K562 (cell line): ENCODE data around the gene LSM12. TPM values are rescaled to one million over a fixed set of nuclear protein-coding genes. Genes with fewer than 3 reads are reported as not detected.
A peak's percentile ranks its signal among the peaks of the same experiment; 100 is the strongest.

Experiments used
- AFF4 ChIP-seq: sonication (generic); formaldehyde crosslinking; IDR thresholded peaks from 2 replicates; pipeline ENCODE4 v1.8.0; 2023; ENCODE audit warnings: mild to moderate bottlenecking, missing genetic modification reagents
- E2F8 ChIP-seq: fragments of 450-650 bp; IDR thresholded peaks from 2 replicates; pipeline ENCODE4 v1.7.1; 2018; ENCODE audit warnings: mild to moderate bottlenecking, low read depth; ENCODE audit not compliant: partially characterized antibody
- EWSR1 ChIP-seq: fragments of 450-650 bp; IDR thresholded peaks from 2 replicates; pipeline ENCODE4 v1.6.1; 2018; ENCODE audit warnings: borderline replicate concordance, mild to moderate bottlenecking, low read depth, moderate library complexity; ENCODE audit not compliant: partially characterized antibody
- FOXP1 ChIP-seq: sonication (generic); formaldehyde crosslinking; IDR thresholded peaks from 2 replicates; pipeline ENCODE4 v1.8.0; 2022; ENCODE audit warnings: mild to moderate bottlenecking, missing genetic modification reagents
- HMG20B ChIP-seq: fragments of 250-450 bp; sonication (Bioruptor Pico); IDR thresholded peaks from 2 replicates; pipeline ENCODE4 v1.5.0; 2021; ENCODE audit warnings: mild to moderate bottlenecking
- MAZ ChIP-seq, 2 experiments: fragments of 450-650 bp in 1 of 2; sonication (generic) in 1 of 2; formaldehyde crosslinking; IDR thresholded peaks in 1 of 2; conservative IDR thresholded peaks in 1 of 2; 2 replicates each; pipeline versions ENCODE4 v1.4.0 to v1.5.0; 2020; ENCODE audit warnings: mild to moderate bottlenecking in 1 of 2, missing genetic modification reagents in 1 of 2
- MBD2 ChIP-seq: sonication (generic); IDR thresholded peaks from 2 replicates; pipeline ENCODE4 v1.6.1; 2016; ENCODE audit warnings: low read depth, borderline replicate concordance
- MXI1 ChIP-seq: IDR thresholded peaks from 2 replicates; pipeline ENCODE4 v1.6.1; 2011; ENCODE audit warnings: low read depth, mild to moderate bottlenecking, improper control_type of control experiment, low read length
- NEUROD1 ChIP-seq: fragments of 150-350 bp; IDR thresholded peaks from 2 replicates; pipeline ENCODE4 v1.6.1; 2014; ENCODE audit warnings: borderline replicate concordance, low read length, low read depth; ENCODE audit not compliant: partially characterized antibody
- POLR2H ChIP-seq: IDR thresholded peaks from 2 replicates; pipeline ENCODE4 v1.6.1; 2016; ENCODE audit warnings: missing genetic modification characterization, low read depth, mild to moderate bottlenecking, control low read depth, missing compliant biosample characterization, moderate library complexity
- POLR3A ChIP-seq: IDR thresholded peaks from 2 replicates; pipeline ENCODE4 v1.6.1; 2011; ENCODE audit warnings: borderline replicate concordance, mild to moderate bottlenecking, moderate library complexity; ENCODE audit not compliant: insufficient read length, insufficient read depth; ENCODE audit errors: extremely low read depth
- SIN3A ChIP-seq, 2 experiments: fragments of 150-350 bp in 1 of 2; IDR thresholded peaks; 2 replicates each; pipeline ENCODE4 v1.6.1; 2011 to 2016; ENCODE audit warnings: borderline replicate concordance in 2 of 2, low read depth in 2 of 2, low read length in 2 of 2, mild to moderate bottlenecking in 2 of 2, moderate library complexity in 2 of 2; ENCODE audit not compliant: control insufficient read depth in 1 of 2
- SRSF9 ChIP-seq: fragments of 200-400 bp; formaldehyde crosslinking; IDR thresholded peaks from 2 replicates; pipeline ENCODE4 v1.6.1; 2017; ENCODE audit warnings: low read depth, low read length, borderline replicate concordance
- YBX1 ChIP-seq: fragments of 450-650 bp; IDR thresholded peaks from 2 replicates; pipeline ENCODE4 v1.7.1; 2016; ENCODE audit warnings: mild to moderate bottlenecking
- ZNF143 ChIP-seq: sonication (generic); formaldehyde crosslinking; IDR thresholded peaks from 2 replicates; pipeline ENCODE4 v1.9.0; 2022; ENCODE audit warnings: mild to moderate bottlenecking, missing genetic modification reagents
- polyA plus RNA-seq, 8 experiments: library from polyadenylated mRNA; depleted of rRNA in 4 of 8; stranded (reverse) in 5 of 8; unstranded in 3 of 8; fragments of >200 nt; fragmentation: Nextera tagmentation in 2 of 8; fragmentation: Illumina TruSeq in 1 of 8; extraction: Ambion mirVana in 2 of 8; extraction: Trizol in 1 of 8; gene quantifications; 2 replicates each; pipeline versions ENCODE4 v1.2.1 to v1.2.3, GENCODE V29; 2011 to 2014; ENCODE audit warnings: inconsistent platforms in 1 of 8, missing spikeins in 1 of 8
- total RNA-seq, 7 experiments: library from RNA; depleted of rRNA in 6 of 7; stranded (reverse); fragments of >200 nt in 6 of 7; fragmentation: Illumina TruSeq in 2 of 7; extraction: Trizol in 2 of 7; gene quantifications; 2 replicates each; pipeline versions ENCODE4 v1.2.1 to v1.2.3, GENCODE V29; 2011 to 2021; ENCODE audit warnings: low replicate concordance in 1 of 7

The LSM12 gene
- total and polyA plus RNA-seq, 9 of the 15 experiments (the other 6 are each of a cell fraction or from before 2014, with no cell fraction given), result 53.0 to 258 (median 89.3) TPM

- TF ChIP-seq ZNF143, result peak; percentile 13; the same call in 1 of the 2 replicates
- TF ChIP-seq HMG20B (CRISPR knock-in tag), result no peak
- no peak for TF ChIP-seq SRSF9
- peak; percentile 56; the same call in 1 of the 2 replicates for TF ChIP-seq MXI1
- 0 out of 2 replicates have a peak, but pooled peaks have one; percentile 7 for TF ChIP-seq FOXP1
- peak in 1 of 2 experiments; percentile 3; a peak in 1 of 4 replicates for TF ChIP-seq MAZ (CRISPR knock-in tag; conservative IDR thresholded peaks at IDR 0.05 in 1 of 2, IDR thresholded peaks at IDR 0.05 in 1 of 2)
- no peak for TF ChIP-seq NEUROD1
- TF ChIP-seq E2F8, result no peak
- TF ChIP-seq AFF4 (CRISPR knock-in tag), result no peak
- no peak for TF ChIP-seq YBX1
- TF ChIP-seq POLR3A, result no peak
- 0 out of 2 replicates have a peak, but pooled peaks have one; percentile 10 for TF ChIP-seq MBD2
- TF ChIP-seq SIN3A (IDR thresholded peaks at IDR 0.05; ENCODE audit: borderline replicate concordance in 2 of 2, control insufficient read depth in 1 of 2, low read depth in 2 of 2, low read length in 2 of 2), result peak in 1 of 2 experiments; percentile 35; a peak in 1 of 4 replicates
- no peak for TF ChIP-seq POLR2H (tag)
- TF ChIP-seq EWSR1, result no peak
These were observed 4.7 kb upstream of the LSM12 start (continued) for GRCh38 chr17:44071198-44071520.
